OCI-LY7 (cell line): ENCODE measurements around the gene FBXO2. TPM values are rescaled to one million over a fixed set of nuclear protein-coding genes. Genes with fewer than 3 reads are reported as not detected.

Source experiments
- BruUV-seq: library from RNA; stranded (reverse); fragments of 400-500 nt; replicated peaks from 2 replicates; lab custom pipeline; 2021; lab: Mats Ljungman, UMichigan
- CTCF ChIA-PET: fragments of 300-600 bp; sonication (Branson Sonifier 250); formaldehyde crosslinking; loops from one replicate; lab custom pipeline; 2022; ENCODE audit warnings: antibody characterized with exemption; ENCODE audit not compliant: unreplicated experiment; lab: Charles Lee
- POLR2A ChIA-PET: fragments of 300-600 bp; sonication (Branson Sonifier 250); formaldehyde crosslinking; loops from one replicate; lab custom pipeline; 2022; ENCODE audit warnings: antibody characterized with exemption; lab: Charles Lee
- DNase-seq: peaks from one replicate; pipeline ENCODE4 v3.0.0-alpha.2; 2015; ENCODE audit warnings: low spot score
- H2AFZ ChIP-seq: fragments of 200-600 bp; sonication (generic), shearing (Covaris generic); 2 replicates; pipeline ENCODE4 v1.6.1; 2014; ENCODE audit warnings: mild to moderate bottlenecking, antibody characterized with exemption, low read length, moderate library complexity
- H3K27ac ChIP-seq: fragments of 200-600 bp; sonication (generic); 2 replicates; pipeline ENCODE4 v1.5.1; 2014; ENCODE audit warnings: mixed run types, low read depth, mild to moderate bottlenecking, moderate library complexity, low read length, inconsistent platforms; ENCODE audit not compliant: poor library complexity, severe bottlenecking
- H3K36me3 ChIP-seq: fragments of 200-600 bp; sonication (generic); 2 replicates; pipeline ENCODE4 v1.6.1; 2014; ENCODE audit warnings: mild to moderate bottlenecking, antibody characterized with exemption, low read length, moderate library complexity, mixed read lengths; ENCODE audit not compliant: insufficient read depth
- H3K4me1 ChIP-seq: fragments of 200-600 bp; sonication (generic); 2 replicates; pipeline ENCODE4 v1.5.1; 2014; ENCODE audit warnings: mild to moderate bottlenecking, low read length; ENCODE audit not compliant: insufficient read depth, poor library complexity, severe bottlenecking
- H3K4me2 ChIP-seq: fragments of 200-600 bp; sonication (generic); 2 replicates; pipeline ENCODE4 v1.6.1; 2014; ENCODE audit warnings: mild to moderate bottlenecking, low read length
- H3K4me3 ChIP-seq: fragments of 200-600 bp; sonication (generic); 2 replicates; pipeline ENCODE4 v1.5.1; 2014; ENCODE audit warnings: mild to moderate bottlenecking, low read depth, low read length; ENCODE audit not compliant: poor library complexity, severe bottlenecking
- H3K79me2 ChIP-seq: fragments of 200-600 bp; sonication (generic); 2 replicates; pipeline ENCODE4 v1.6.1; 2016; ENCODE audit warnings: low read depth, mild to moderate bottlenecking, low read length, moderate library complexity, mixed read lengths; ENCODE audit not compliant: insufficient read depth
- H3K9me2 ChIP-seq: fragments of 200-600 bp; sonication (generic); 2 replicates; pipeline ENCODE4 v1.6.1; 2016; ENCODE audit warnings: mild to moderate bottlenecking, low read length, mixed read lengths; ENCODE audit not compliant: insufficient read depth
- H3K9me3 ChIP-seq: fragments of 200-600 bp; sonication (generic); 2 replicates; pipeline ENCODE4 v1.6.1; 2014; ENCODE audit warnings: mild to moderate bottlenecking, mixed run types, low read length, mixed read lengths
- H4K20me1 ChIP-seq: fragments of 200-600 bp; sonication (generic); 2 replicates; pipeline ENCODE4 v1.6.1; 2014; ENCODE audit warnings: mild to moderate bottlenecking, antibody characterized with exemption, low read length, moderate library complexity, mixed read lengths; ENCODE audit not compliant: insufficient read depth
- CTCF ChIP-seq: fragments of 200-600 bp; sonication (generic); conservative IDR thresholded peaks from 2 replicates; pipeline ENCODE4 v1.5.1; 2014; ENCODE audit warnings: mild to moderate bottlenecking, antibody characterized with exemption, low read length, moderate library complexity, mixed read lengths
- EZH2phosphoT487 ChIP-seq: fragments of 200-600 bp; sonication (generic); IDR thresholded peaks from 2 replicates; pipeline ENCODE4 v1.6.1; 2018; ENCODE audit warnings: low read depth, borderline replicate concordance, mild to moderate bottlenecking, mixed run types, antibody characterized with exemption, low read length, moderate library complexity, mixed read lengths
- intact Hi-C: fragments of 100-400 bp; cut with micrococcal nuclease; formaldehyde crosslinking; loops from one replicate; pipeline ENCODE4 v1.10.0; 2022; ENCODE audit not compliant: unreplicated experiment
- total RNA-seq, 2 experiments: library from RNA; depleted of rRNA in 1 of 2; stranded (reverse); fragments of >200 nt in 1 of 2; shearing (Covaris generic) in 1 of 2; gene quantifications; 2 replicates each; pipeline ENCODE4 v1.2.3, GENCODE V29; 2014 to 2022

Gene FBXO2
- total RNA-seq, 2 experiments from 2014 or later = 2.7 to 6.1 TPM

- H3K79me2 ChIP-seq = no peaks in the 10 kb centered on the region
- H3K27ac ChIP-seq = no peak overlapping the region
- CTCF ChIA-PET = no interaction called here
- H3K9me3 ChIP-seq = no peaks in the 10 kb centered on the region
- POLR2A ChIA-PET = no interaction called here
- no peak overlapping the region for H3K4me2 ChIP-seq
- H2AFZ ChIP-seq = no peak overlapping the region
- BruUV-seq = no TSS peak
- H3K4me3 ChIP-seq = no peak overlapping the region
- TF ChIP-seq EZH2phosphoT487 (no peak), CTCF (no peak)
- peaks cover 36% of the 10 kb centered on the region for H3K36me3 ChIP-seq
- H4K20me1 ChIP-seq = no peaks in the 10 kb centered on the region
- H3K9me2 ChIP-seq = no peaks in the 10 kb centered on the region
- DNase-seq = no peak
- intact Hi-C loops = no loop called here
- no peaks in the 10 kb centered on the region for H3K4me1 ChIP-seq
Measured at GRCh38 chr1:11671205-11671543, 16.9 kb upstream of the FBXO2 start.

GRCh38 chr1:11670747-11671146 lies 16.5 kb upstream of the FBXO2 start:
- no peaks in the 10 kb centered on the region for H3K9me2 ChIP-seq
- H3K79me2 ChIP-seq = no peaks in the 10 kb centered on the region
- no peak overlapping the region for H3K4me3 ChIP-seq
- intact Hi-C loops = no loop called here
- no peak for TF ChIP-seq EZH2phosphoT487
- no peak for TF ChIP-seq CTCF
- H3K4me1 ChIP-seq = no peaks in the 10 kb centered on the region
- H3K27ac ChIP-seq = no peak overlapping the region
- H4K20me1 ChIP-seq = no peaks in the 10 kb centered on the region
- no peak for DNase-seq
- ChIA-PET POLR2A (no interaction called here), CTCF (no interaction called here)
- H3K36me3 ChIP-seq = peaks cover 32% of the 10 kb centered on the region
- H3K9me3 ChIP-seq = no peaks in the 10 kb centered on the region
- H2AFZ ChIP-seq = no peak overlapping the region
- BruUV-seq = no TSS peak
- H3K4me2 ChIP-seq = no peak overlapping the region

GRCh38 chr1:11668516-11668915 lies 14.3 kb upstream of the FBXO2 start:
- H3K9me2 ChIP-seq = no peaks in the 10 kb centered on the region
- peaks cover 12% of the 10 kb centered on the region for H3K36me3 ChIP-seq
- H3K4me1 ChIP-seq = no peaks in the 10 kb centered on the region
- DNase-seq = no peak
- no peaks in the 10 kb centered on the region for H3K9me3 ChIP-seq
- no peak overlapping the region for H3K4me3 ChIP-seq
- no peaks in the 10 kb centered on the region for H3K79me2 ChIP-seq
- no peak overlapping the region for H3K27ac ChIP-seq
- BruUV-seq = no TSS peak
- intact Hi-C loops = no loop called here
- CTCF ChIA-PET = no interaction called here
- H4K20me1 ChIP-seq = no peaks in the 10 kb centered on the region
- TF ChIP-seq EZH2phosphoT487 (no peak), CTCF (no peak)
- H3K4me2 ChIP-seq = no peak overlapping the region
- POLR2A ChIA-PET = no interaction called here
- no peak overlapping the region for H2AFZ ChIP-seq
